Activated naive CD4-positive, alpha-beta T cell treated with anti-CD3 and anti-CD28 coated beads for 36 hours (primary cell): Measurements from ENCODE around the gene MEIOB. TPM values are rescaled to one million over a fixed set of nuclear protein-coding genes. Genes with fewer than 3 reads are reported as not detected.

Source experiments
- CTCF ChIA-PET: fragments of 350-600 bp; sonication (Branson Sonifier 250); formaldehyde crosslinking; loops from one replicate; lab custom pipeline; 2021; ENCODE audit warnings: antibody characterized with exemption; lab: Charles Lee
- DNase-seq: peaks from one replicate; pipeline ENCODE4 v3.0.0-alpha.2; 2020
- H3K27ac Mint-ChIP-seq: one replicate; pipeline ENCODE4 v1.8.0; 2021; ENCODE audit warnings: mild to moderate bottlenecking, mixed read lengths
- H3K27me3 Mint-ChIP-seq: one replicate; pipeline ENCODE4 v1.8.0; 2021; ENCODE audit warnings: low read depth, mixed read lengths
- H3K36me3 Mint-ChIP-seq: one replicate; pipeline ENCODE4 v1.8.0; 2021; ENCODE audit warnings: low read depth, mixed read lengths
- H3K4me1 Mint-ChIP-seq: one replicate; pipeline ENCODE4 v1.8.0; 2021; ENCODE audit warnings: low read depth, mixed read lengths
- H3K4me3 Mint-ChIP-seq: one replicate; pipeline ENCODE4 v1.8.0; 2021; ENCODE audit warnings: mild to moderate bottlenecking, moderate library complexity, mixed read lengths
- H3K9me3 Mint-ChIP-seq: one replicate; pipeline ENCODE4 v1.8.0; 2021; ENCODE audit warnings: mixed read lengths
- intact Hi-C: fragments of 100-400 bp; cut with micrococcal nuclease; formaldehyde crosslinking; loops from one replicate; pipeline ENCODE4 v1.15.1; 2023
- total RNA-seq, 2 experiments: library from RNA; stranded (reverse); gene quantifications; one replicate each; pipeline ENCODE4 v1.2.3, GENCODE V29; 2021

Gene MEIOB
- total RNA-seq, 2 experiments from 2014 or later, result 0.52 to 0.76 TPM

GRCh38 chr16:1791256-1791942, 80.6 kb downstream of the MEIOB start:
- Mint-ChIP-seq H3K9me3 (no peaks in the 10 kb centered on the region), H3K27ac (no peak overlapping the region), H3K27me3 (no peaks in the 10 kb centered on the region), H3K4me1 (no peaks in the 10 kb centered on the region), H3K36me3 (no peaks in the 10 kb centered on the region), H3K4me3 (no peak overlapping the region)
- DNase-seq, result no peak
- intact Hi-C loops, result no loop called here
- CTCF ChIA-PET, result no interaction called here

DNA sequence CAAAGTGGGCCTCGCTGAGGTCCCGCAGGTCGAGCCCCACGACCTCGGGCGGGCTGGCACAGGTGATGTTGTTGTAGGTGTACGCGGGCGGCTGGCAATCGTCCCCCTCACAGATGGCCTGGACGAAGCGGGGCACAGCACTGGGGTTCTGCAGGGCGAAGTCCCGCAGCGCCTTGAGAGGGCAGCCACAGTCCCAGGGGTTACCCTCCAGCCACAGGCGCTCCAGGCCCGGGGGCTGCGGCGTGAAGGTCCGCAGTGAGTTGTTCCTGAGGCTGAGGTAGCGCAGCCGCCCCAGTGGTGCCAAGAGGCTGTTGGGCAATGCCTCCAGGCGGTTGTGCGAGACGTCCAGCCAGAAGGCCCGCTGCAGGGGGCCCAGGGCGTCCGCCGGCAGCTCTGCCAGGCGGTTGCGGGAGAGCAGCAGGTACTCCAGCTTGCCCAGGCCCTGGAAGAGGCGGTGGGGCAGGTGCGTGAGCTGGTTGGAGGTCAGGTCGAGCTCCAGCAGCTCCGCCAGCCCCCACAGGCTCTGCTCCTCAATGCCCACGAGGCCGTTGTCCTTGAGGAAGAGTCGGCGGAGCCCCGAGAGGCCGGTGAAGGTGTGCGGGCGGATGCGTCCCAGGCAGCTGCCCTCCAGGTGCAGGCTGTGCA, 81.2 kb downstream of the MEIOB start:
- CTCF ChIA-PET, result no interaction called here
- intact Hi-C loops, result no loop called here
- peaks cover under 1% of the 10 kb centered on the region for H3K4me1 Mint-ChIP-seq

DNA sequence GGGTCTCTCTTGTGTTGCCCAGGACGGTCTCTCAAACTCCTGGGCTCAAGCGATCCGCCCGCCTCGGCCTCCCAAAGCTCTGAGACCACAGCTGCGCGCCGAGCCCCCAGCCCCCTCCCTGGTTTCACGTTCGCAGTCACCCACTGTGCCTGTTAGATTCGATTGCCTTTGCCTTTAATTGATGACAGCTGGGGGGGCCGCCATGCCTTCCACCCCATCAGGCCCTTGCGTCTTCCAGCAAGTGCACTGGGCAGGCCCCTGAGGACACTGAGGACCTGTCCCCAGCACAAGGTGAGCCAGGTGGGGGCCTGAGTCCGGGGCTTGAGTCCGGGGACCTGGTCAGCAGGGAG, 81.7 kb downstream of the MEIOB start:
- Mint-ChIP-seq H3K27ac (no peak overlapping the region), H3K4me3 (no peak overlapping the region), H3K27me3 (no peaks in the 10 kb centered on the region), H3K36me3 (no peaks in the 10 kb centered on the region), H3K9me3 (no peaks in the 10 kb centered on the region), H3K4me1 (peaks cover 5% of the 10 kb centered on the region)
- CTCF ChIA-PET, result no interaction called here
- intact Hi-C loops, result no loop called here
- no peak for DNase-seq

More for the DNA sequence above, 81.2 kb downstream of the MEIOB start:
- H3K4me3 Mint-ChIP-seq, result no peak overlapping the region
- H3K27ac Mint-ChIP-seq, result no peak overlapping the region
- H3K27me3 Mint-ChIP-seq, result no peaks in the 10 kb centered on the region
- no peaks in the 10 kb centered on the region for H3K36me3 Mint-ChIP-seq
- no peaks in the 10 kb centered on the region for H3K9me3 Mint-ChIP-seq
- DNase-seq, result no peak

GRCh38 chr16:1789643-1790045, 82.3 kb downstream of the MEIOB start:
- intact Hi-C loops, result no loop called here
- H3K36me3 Mint-ChIP-seq, result no peaks in the 10 kb centered on the region

GRCh38 chr16:1788708-1789100, 83.3 kb downstream of the MEIOB start:
- intact Hi-C loops, result no loop called here
- H3K27ac Mint-ChIP-seq, result no peak overlapping the region
- H3K27me3 Mint-ChIP-seq, result no peaks in the 10 kb centered on the region
- no peaks in the 10 kb centered on the region for H3K36me3 Mint-ChIP-seq
- H3K4me3 Mint-ChIP-seq, result no peak overlapping the region
- H3K9me3 Mint-ChIP-seq, result no peaks in the 10 kb centered on the region
- CTCF ChIA-PET, result no interaction called here
- peaks cover 12% of the 10 kb centered on the region for H3K4me1 Mint-ChIP-seq
- no peak for DNase-seq

More at GRCh38 chr16:1789643-1790045, 82.3 kb downstream of the MEIOB start:
- CTCF ChIA-PET, result no interaction called here
- peaks cover 9% of the 10 kb centered on the region for H3K4me1 Mint-ChIP-seq
- H3K4me3 Mint-ChIP-seq, result no peak overlapping the region
- DNase-seq, result no peak
- H3K9me3 Mint-ChIP-seq, result no peaks in the 10 kb centered on the region
- H3K27ac Mint-ChIP-seq, result no peak overlapping the region
- H3K27me3 Mint-ChIP-seq, result no peaks in the 10 kb centered on the region

GRCh38 chr16:1788095-1788707, 83.8 kb downstream of the MEIOB start:
- Mint-ChIP-seq H3K4me3 (no peak overlapping the region), H3K27me3 (no peaks in the 10 kb centered on the region), H3K36me3 (no peaks in the 10 kb centered on the region), H3K27ac (no peak overlapping the region), H3K9me3 (no peaks in the 10 kb centered on the region), H3K4me1 (peaks cover 17% of the 10 kb centered on the region)
- CTCF ChIA-PET, result no interaction called here
- intact Hi-C loops, result no loop called here
- DNase-seq, result no peak

GRCh38 chr16:1787322-1788094, 84.5 kb downstream of the MEIOB start:
- H3K27ac Mint-ChIP-seq, result no peak overlapping the region
- peaks cover 17% of the 10 kb centered on the region for H3K4me1 Mint-ChIP-seq
- CTCF ChIA-PET, result no interaction called here
- H3K27me3 Mint-ChIP-seq, result no peaks in the 10 kb centered on the region
- intact Hi-C loops, result no loop called here
- no peaks in the 10 kb centered on the region for H3K9me3 Mint-ChIP-seq
- no peaks in the 10 kb centered on the region for H3K36me3 Mint-ChIP-seq
- H3K4me3 Mint-ChIP-seq, result no peak overlapping the region
- DNase-seq, result no peak

GRCh38 chr16:1787056-1787321, 85.0 kb downstream of the MEIOB start:
- CTCF ChIA-PET, result no interaction called here
- H3K4me3 Mint-ChIP-seq, result no peak overlapping the region
- no peaks in the 10 kb centered on the region for H3K9me3 Mint-ChIP-seq
- peaks cover 17% of the 10 kb centered on the region for H3K4me1 Mint-ChIP-seq
- no peaks in the 10 kb centered on the region for H3K36me3 Mint-ChIP-seq
- H3K27ac Mint-ChIP-seq, result no peak overlapping the region
- intact Hi-C loops, result no loop called here
- H3K27me3 Mint-ChIP-seq, result no peaks in the 10 kb centered on the region
- no peak for DNase-seq

DNA sequence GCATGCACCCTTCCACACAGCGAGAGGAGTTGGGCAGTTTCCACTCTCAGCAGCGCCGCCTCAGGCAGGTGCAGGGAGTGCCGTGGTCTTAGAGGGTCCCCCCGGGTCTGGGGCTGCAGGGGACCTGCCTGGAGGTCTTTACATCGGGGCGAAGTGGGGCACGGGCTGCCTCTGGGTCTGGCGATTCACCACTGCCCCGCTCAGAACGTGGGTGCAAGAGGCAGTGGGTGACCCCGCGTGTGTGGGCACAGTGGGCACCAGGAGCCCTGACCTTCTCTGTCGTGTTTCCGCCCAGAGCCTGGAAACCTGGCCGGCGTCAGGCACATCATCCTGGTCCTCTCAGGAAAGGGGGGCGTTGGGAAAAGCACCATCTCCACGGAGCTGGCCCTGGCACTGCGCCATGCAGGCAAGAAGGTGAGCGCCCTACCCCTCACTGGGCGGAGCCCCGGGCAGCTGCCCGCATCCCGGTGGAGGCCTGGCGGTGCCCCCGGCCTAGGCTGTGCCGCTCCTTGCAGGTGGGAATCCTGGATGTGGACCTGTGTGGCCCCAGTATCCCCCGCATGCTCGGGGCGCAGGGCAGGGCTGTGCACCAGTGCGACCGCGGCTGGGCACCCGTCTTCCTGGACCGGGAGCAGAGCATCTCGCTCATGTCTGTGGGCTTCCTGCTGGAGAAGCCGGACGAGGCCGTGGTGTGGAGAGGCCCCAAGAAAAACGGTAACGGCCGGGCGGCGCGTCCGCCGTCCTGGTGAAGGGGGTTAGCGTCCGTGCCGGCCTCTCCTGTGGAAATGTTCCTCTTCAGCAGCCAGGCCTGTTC, 85.5 kb downstream of the MEIOB start:
- Mint-ChIP-seq H3K4me1 (peaks cover 22% of the 10 kb centered on the region), H3K4me3 (no peak overlapping the region), H3K36me3 (no peaks in the 10 kb centered on the region), H3K27me3 (no peaks in the 10 kb centered on the region), H3K9me3 (no peaks in the 10 kb centered on the region), H3K27ac (no peak overlapping the region)
- CTCF ChIA-PET, result no interaction called here
- DNase-seq, result no peak
- intact Hi-C loops, result no loop called here

GRCh38 chr16:1785846-1786170, 86.2 kb downstream of the MEIOB start:
- intact Hi-C loops, result no loop called here
- H3K9me3 Mint-ChIP-seq, result no peaks in the 10 kb centered on the region
- H3K27ac Mint-ChIP-seq, result no peak overlapping the region
- no peak overlapping the region for H3K4me3 Mint-ChIP-seq
- H3K36me3 Mint-ChIP-seq, result no peaks in the 10 kb centered on the region
- CTCF ChIA-PET, result no interaction called here
- no peaks in the 10 kb centered on the region for H3K27me3 Mint-ChIP-seq
- H3K4me1 Mint-ChIP-seq, result peaks cover 26% of the 10 kb centered on the region
- no peak for DNase-seq

DNA sequence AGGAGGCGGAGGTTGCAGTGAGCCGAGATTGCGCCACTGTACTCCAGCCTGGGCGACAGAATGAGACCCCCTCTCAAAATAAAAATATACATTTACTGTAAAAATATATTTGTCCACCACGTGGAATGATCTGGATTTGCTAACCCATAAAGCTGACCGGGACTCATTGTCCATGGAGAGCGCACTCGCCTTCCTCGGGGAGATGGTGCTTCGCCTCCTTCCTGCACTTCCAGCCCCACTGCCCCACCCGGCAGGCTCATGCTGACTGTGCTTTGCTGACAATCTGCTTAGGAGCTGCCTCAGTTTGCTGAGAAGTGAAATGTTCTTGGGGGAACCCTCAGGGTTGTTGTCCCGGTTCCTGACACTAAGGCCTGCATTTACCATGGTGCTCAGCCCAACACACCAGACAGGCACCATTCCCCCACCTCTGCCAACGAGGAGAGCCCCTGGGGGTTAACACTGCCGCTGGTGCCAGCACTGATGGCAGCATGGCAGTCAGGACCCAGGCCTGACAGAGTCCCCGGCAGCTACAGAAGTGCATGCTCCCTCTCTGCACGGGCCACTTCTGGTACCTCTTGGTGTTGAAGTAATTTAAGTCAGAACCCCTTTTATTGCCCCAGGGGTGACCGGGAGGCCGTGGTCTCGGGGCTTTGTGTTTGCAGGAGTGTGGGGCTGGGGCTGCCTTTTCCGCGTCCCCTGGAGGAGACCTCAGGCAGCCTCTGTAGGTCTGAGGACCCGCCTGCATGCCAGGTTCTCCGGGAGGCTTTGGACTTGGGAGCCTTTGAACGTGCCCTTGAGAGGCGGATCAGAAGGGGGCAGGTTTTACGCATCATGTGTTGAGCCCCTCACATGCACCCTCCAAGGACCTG, 86.8 kb downstream of the MEIOB start:
- H3K4me1 Mint-ChIP-seq, result peaks cover 28% of the 10 kb centered on the region
- H3K27me3 Mint-ChIP-seq, result no peaks in the 10 kb centered on the region
- DNase-seq, result no peak
- no peaks in the 10 kb centered on the region for H3K9me3 Mint-ChIP-seq
- H3K36me3 Mint-ChIP-seq, result no peaks in the 10 kb centered on the region
- peak overlapping the region; percentile 54 for H3K4me3 Mint-ChIP-seq
- CTCF ChIA-PET, result interaction anchor here (1.4 kb wide), 1 partner anchor 80 kb away, joined by 3 read pairs; the partner anchor contains the start of gene MAPK8IP3
- intact Hi-C loops, result no loop called here
- no peak overlapping the region for H3K27ac Mint-ChIP-seq
